ENCODE data around the gene CREB3. TPM values are rescaled to one million over a fixed set of nuclear protein-coding genes. Genes with fewer than 3 reads are reported as not detected.
A peak's percentile ranks its signal among the peaks of the same experiment; 100 is the strongest.

CREB3 gene
- total RNA-seq, 1 donor from 2014 or later: 28.1 TPM

DNA sequence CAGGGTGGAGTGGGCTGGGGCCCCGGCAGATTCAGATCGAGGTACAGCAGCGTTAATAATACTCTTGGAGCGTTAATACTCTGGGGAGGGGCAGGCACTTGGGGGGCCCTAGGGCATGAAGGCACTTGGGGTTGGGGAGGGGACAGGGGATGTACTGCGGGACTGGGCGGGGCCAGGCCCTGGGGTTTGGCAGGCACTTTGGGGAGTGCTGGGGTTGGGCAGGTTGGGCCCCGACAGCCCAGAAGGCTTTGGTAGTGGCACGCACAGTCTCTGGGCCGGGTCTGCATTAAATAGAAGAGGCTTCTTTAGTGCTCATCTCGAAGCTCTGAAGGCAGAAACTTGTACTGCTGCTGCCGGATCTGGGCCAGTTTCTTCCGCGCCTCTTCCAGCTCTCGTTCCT, 35.0 kb upstream of the CREB3 start:
- intact Hi-C loops (cut with DNase I): no loop called here

GRCh38 chr9:35698231-35698630, 34.2 kb upstream of the CREB3 start:
- Histone ChIP-seq H3K9me3 (no peaks in the 10 kb centered on the region), H3K36me3 (peaks cover 77% of the 10 kb centered on the region), H3K4me1 (peaks cover 15% of the 10 kb centered on the region), H3K27me3 (ENCODE audit: low read depth) (no peaks in the 10 kb centered on the region), H3K4me3 (no peak overlapping the region), H3K27ac (no peak overlapping the region)
- no peak for TF ChIP-seq CTCF (IDR thresholded peaks at IDR 0.05)
- no peak for DNase-seq
- no peak for ATAC-seq
- intact Hi-C loops (cut with DNase I): no loop called here

More for the DNA sequence above, 35.0 kb upstream of the CREB3 start:
- peak in 1 of 2 donors; percentile 5 for ATAC-seq
- no peak for DNase-seq
- Histone ChIP-seq H3K27me3 (ENCODE audit: low read depth) (no peaks in the 10 kb centered on the region), H3K36me3 (peaks cover 69% of the 10 kb centered on the region), H3K27ac (peak overlapping the region; percentile 73), H3K9me3 (no peaks in the 10 kb centered on the region), H3K4me1 (peaks cover 15% of the 10 kb centered on the region), H3K4me3 (no peak overlapping the region)
- no peak for TF ChIP-seq CTCF (IDR thresholded peaks at IDR 0.05)

- Histone ChIP-seq H3K27ac (no peak overlapping the region), H3K4me1 (peaks cover 15% of the 10 kb centered on the region), H3K4me3 (no peak overlapping the region), H3K36me3 (peaks cover 95% of the 10 kb centered on the region), H3K9me3 (no peaks in the 10 kb centered on the region), H3K27me3 (ENCODE audit: low read depth) (no peaks in the 10 kb centered on the region)
- no peak for TF ChIP-seq CTCF (IDR thresholded peaks at IDR 0.05)
- intact Hi-C loops (cut with DNase I): no loop called here
- DNase-seq (no peak), ATAC-seq (no peak)
These were observed 32.4 kb upstream of the CREB3 start for GRCh38 chr9:35700031-35700430.

- no peak for ATAC-seq
- intact Hi-C loops (cut with DNase I): no loop called here
- Histone ChIP-seq H3K36me3 (peaks cover 100% of the 10 kb centered on the region), H3K4me3 (no peak overlapping the region), H3K27me3 (ENCODE audit: low read depth) (no peaks in the 10 kb centered on the region), H3K27ac (no peak overlapping the region), H3K9me3 (no peaks in the 10 kb centered on the region), H3K4me1 (peaks cover 11% of the 10 kb centered on the region)
- no peak for DNase-seq
- no peak for TF ChIP-seq CTCF (IDR thresholded peaks at IDR 0.05)
These were observed 31.5 kb upstream of the CREB3 start for GRCh38 chr9:35700942-35701341.

GRCh38 chr9:35702696-35703095, 29.8 kb upstream of the CREB3 start:
- intact Hi-C loops (cut with DNase I): no loop called here
- Histone ChIP-seq H3K9me3 (no peaks in the 10 kb centered on the region), H3K4me3 (no peak overlapping the region), H3K4me1 (no peaks in the 10 kb centered on the region), H3K27ac (no peak overlapping the region), H3K27me3 (ENCODE audit: low read depth) (no peaks in the 10 kb centered on the region), H3K36me3 (peaks cover 100% of the 10 kb centered on the region)
- TF ChIP-seq CTCF (IDR thresholded peaks at IDR 0.05): no peak
- no peak for ATAC-seq
- no peak for DNase-seq

Measured in lower lobe of right lung (tissue), 2 donors.